GM12865 (cell line): ENCODE measurements around the gene WRNIP1.

ENCODE experiments used
- DNase-seq: peaks from one replicate; pipeline ENCODE4 v3.0.0; 2010; ENCODE audit warnings: low read depth
- H3K4me3 ChIP-seq: 2 replicates; pipeline ENCODE4 v1.5.1; 2011; ENCODE audit warnings: mild to moderate bottlenecking, low read depth, low read length, control low read depth
- CTCF ChIP-seq: IDR thresholded peaks from 2 replicates; pipeline ENCODE4 v1.5.1; 2011; ENCODE audit warnings: low read length, control low read depth, low read depth, inconsistent platforms; ENCODE audit not compliant: insufficient read depth; ENCODE audit errors: missing control alignments

Gene WRNIP1

GRCh38 chr6:2733324-2733723 is 31.9 kb upstream of the WRNIP1 start:
- DNase-seq: peak; percentile 67
- TF ChIP-seq CTCF: no peak
- no peak overlapping the region for H3K4me3 ChIP-seq

GRCh38 chr6:2733736-2734480 is 31.3 kb upstream of the WRNIP1 start:
- DNase-seq: no peak
- no peak overlapping the region for H3K4me3 ChIP-seq

GRCh38 chr6:2734488-2735166 is 30.6 kb upstream of the WRNIP1 start:
- no peak overlapping the region for H3K4me3 ChIP-seq

More at GRCh38 chr6:2733736-2734480, 31.3 kb upstream of the WRNIP1 start:
- no peak for TF ChIP-seq CTCF

GRCh38 chr6:2737885-2738284 is 27.3 kb upstream of the WRNIP1 start:
- TF ChIP-seq CTCF: no peak
- H3K4me3 ChIP-seq: no peak overlapping the region
- DNase-seq: no peak

More at GRCh38 chr6:2734488-2735166, 30.6 kb upstream of the WRNIP1 start:
- no peak for TF ChIP-seq CTCF
- no peak for DNase-seq

GRCh38 chr6:2738373-2738979 is 26.7 kb upstream of the WRNIP1 start:
- DNase-seq: peak; percentile 64
- no peak overlapping the region for H3K4me3 ChIP-seq
- peak; percentile 64 for TF ChIP-seq CTCF

GRCh38 chr6:2739335-2739734 is 25.9 kb upstream of the WRNIP1 start:
- no peak for TF ChIP-seq CTCF
- no peak overlapping the region for H3K4me3 ChIP-seq
- no peak for DNase-seq

- no peak for TF ChIP-seq CTCF
These were observed 24.6 kb upstream of the WRNIP1 start for GRCh38 chr6:2740581-2740980.

More at GRCh38 chr6:2740581-2740980, 24.6 kb upstream of the WRNIP1 start:
- no peak overlapping the region for H3K4me3 ChIP-seq
- DNase-seq: no peak
